Lower leg skin (tissue), 3 donors: ENCODE data around the gene HEY2.

Experiments
- CTCF ChIP-seq, 3 donors: fragments of 450-650 bp; IDR thresholded peaks; one replicate each; pipeline ENCODE4 v1.5.1; 2016; ENCODE audit warnings: antibody characterized with exemption in 3 of 3, mild to moderate bottlenecking in 3 of 3, moderate library complexity in 2 of 3
- POLR2A ChIP-seq, 2 donors: fragments of 450-650 bp; IDR thresholded peaks; one replicate each; pipeline ENCODE4 v1.6.1; 2016 to 2017; ENCODE audit warnings: antibody characterized with exemption in 2 of 2, mild to moderate bottlenecking in 1 of 2, moderate library complexity in 1 of 2

- no peak for TF ChIP-seq CTCF (IDR thresholded peaks at IDR 0.05)
- TF ChIP-seq POLR2A (IDR thresholded peaks at IDR 0.05) = no peak
Measured at GRCh38 chr6:125797886-125798444, 48.5 kb downstream of the HEY2 start.
